Measurements from ENCODE around the gene CEP104. TPM values are rescaled to one million over a fixed set of nuclear protein-coding genes. Genes with fewer than 3 reads are reported as not detected.

CEP104 gene
- total RNA-seq, 4 donors from 2014 or later = 42.9 to 64.5 (median 54.7) TPM

DNA sequence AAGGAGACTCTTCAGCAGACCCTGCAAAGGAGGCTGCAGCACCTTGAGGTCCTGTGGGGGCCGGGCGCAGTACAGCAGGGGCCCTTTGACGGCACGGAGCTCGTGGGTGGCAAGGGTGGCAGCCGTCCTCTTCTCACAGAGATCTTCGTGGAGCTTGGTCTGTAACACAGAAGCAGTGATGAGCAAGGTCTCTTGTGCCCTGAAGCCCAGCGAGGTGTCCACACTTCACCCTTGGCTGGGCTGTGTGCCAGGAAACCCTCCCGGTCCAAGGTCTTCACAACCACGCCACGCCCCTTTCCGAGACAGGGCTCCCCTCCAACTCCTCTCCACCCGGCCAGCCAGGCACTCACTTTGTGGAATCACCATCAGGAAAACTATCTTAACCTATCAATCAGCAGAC lies 72.0 kb downstream of the CEP104 start:
- no peaks in the 10 kb centered on the region for H3K27me3 ChIP-seq
- DNase-seq = peak in 2 of 3 donors; percentile 73 to 79
- peaks cover 0 to 7% (median 0%) of the 10 kb centered on the region in 4 donors for H3K4me1 ChIP-seq
- H3K27ac ChIP-seq = peak overlapping the region in 1 of 4 donors; percentile 8
- no peak overlapping the region for H3K4me3 ChIP-seq
- H3K9me3 ChIP-seq = no peaks in the 10 kb centered on the region
- H3K36me3 ChIP-seq = peaks cover 0 to 77% (median 0%) of the 10 kb centered on the region in 3 donors
- TF ChIP-seq, protein P1, sequence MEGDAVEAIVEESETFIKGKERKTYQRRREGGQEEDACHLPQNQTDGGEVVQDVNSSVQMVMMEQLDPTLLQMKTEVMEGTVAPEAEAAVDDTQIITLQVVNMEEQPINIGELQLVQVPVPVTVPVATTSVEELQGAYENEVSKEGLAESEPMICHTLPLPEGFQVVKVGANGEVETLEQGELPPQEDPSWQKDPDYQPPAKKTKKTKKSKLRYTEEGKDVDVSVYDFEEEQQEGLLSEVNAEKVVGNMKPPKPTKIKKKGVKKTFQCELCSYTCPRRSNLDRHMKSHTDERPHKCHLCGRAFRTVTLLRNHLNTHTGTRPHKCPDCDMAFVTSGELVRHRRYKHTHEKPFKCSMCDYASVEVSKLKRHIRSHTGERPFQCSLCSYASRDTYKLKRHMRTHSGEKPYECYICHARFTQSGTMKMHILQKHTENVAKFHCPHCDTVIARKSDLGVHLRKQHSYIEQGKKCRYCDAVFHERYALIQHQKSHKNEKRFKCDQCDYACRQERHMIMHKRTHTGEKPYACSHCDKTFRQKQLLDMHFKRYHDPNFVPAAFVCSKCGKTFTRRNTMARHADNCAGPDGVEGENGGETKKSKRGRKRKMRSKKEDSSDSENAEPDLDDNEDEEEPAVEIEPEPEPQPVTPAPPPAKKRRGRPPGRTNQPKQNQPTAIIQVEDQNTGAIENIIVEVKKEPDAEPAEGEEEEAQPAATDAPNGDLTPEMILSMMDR (IDR thresholded peaks at IDR 0.05) = no peak
- no peak for TF ChIP-seq POLR2A (IDR thresholded peaks at IDR 0.05)

DNA sequence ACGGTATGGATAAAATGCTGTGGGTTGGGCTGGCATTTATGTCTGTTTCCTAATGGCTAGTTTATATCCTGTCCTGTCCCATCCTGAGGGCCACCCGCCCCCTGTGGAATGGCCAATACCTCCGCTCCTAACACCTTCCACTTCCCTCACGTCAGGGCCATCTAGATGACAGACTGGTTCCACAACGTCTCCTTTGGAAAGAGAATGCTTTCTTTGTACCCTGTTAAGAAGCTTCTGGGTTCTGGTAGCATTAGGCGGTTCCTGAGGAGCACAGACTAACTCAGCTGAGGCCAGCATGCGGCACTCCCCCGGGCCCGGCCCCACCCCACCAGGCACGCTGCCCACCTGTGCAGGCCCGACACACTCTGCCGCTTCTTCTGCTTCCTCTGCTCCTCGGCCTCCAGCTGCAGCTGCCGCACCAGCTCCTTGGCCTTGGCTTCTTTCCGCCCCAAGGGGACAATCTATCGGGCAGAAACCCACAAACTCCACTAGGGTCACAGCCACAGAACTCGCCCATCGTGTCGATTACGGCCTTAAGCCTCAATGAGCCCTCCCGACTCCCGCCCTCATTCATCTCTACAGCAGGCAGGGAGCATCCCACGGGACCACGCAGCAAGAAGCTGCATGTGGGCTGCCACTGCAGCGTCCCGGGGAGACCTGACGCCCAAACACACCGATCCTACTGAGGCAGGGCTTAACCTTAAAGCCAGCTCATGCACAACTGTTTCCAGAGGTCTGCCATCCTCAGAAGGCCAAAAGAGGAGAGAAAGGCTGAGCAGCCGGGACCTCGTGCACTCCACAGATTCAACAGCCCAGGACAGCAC lies 73.1 kb downstream of the CEP104 start:
- no peaks in the 10 kb centered on the region for H3K27me3 ChIP-seq
- peaks cover 0 to 85% (median 0%) of the 10 kb centered on the region in 3 donors for H3K36me3 ChIP-seq
- H3K9me3 ChIP-seq = no peaks in the 10 kb centered on the region
- no peak overlapping the region for H3K4me3 ChIP-seq
- no peak for TF ChIP-seq POLR2A (IDR thresholded peaks at IDR 0.05)
- TF ChIP-seq, protein P1 (IDR thresholded peaks at IDR 0.05) = no peak
- DNase-seq = no peak
- no peak overlapping the region for H3K27ac ChIP-seq
- H3K4me1 ChIP-seq = peaks cover 0 to under 1% (median 0%) of the 10 kb centered on the region in 4 donors

DNA sequence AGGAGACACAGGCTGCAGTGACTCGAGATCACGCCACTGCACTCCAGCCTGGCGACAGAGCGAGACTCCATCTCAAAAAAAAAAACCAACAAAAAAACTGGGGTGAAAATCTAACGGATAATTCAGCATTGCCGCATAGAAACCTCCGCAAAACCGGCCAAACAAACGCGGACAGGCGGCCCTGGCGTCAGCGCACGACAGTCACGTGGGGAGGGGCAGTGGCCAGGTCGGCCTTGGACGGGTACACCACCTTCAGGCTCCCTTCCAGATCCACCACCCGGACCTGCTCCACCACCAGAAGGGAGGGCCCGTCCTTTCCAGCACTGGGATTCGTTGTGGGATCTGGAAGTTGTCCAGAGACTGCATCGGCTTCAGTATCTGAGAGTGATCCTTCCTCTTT lies 76.1 kb downstream of the CEP104 start:
- no peak for DNase-seq
- H3K36me3 ChIP-seq = peaks cover 0 to 66% (median 0%) of the 10 kb centered on the region in 3 donors

DNA sequence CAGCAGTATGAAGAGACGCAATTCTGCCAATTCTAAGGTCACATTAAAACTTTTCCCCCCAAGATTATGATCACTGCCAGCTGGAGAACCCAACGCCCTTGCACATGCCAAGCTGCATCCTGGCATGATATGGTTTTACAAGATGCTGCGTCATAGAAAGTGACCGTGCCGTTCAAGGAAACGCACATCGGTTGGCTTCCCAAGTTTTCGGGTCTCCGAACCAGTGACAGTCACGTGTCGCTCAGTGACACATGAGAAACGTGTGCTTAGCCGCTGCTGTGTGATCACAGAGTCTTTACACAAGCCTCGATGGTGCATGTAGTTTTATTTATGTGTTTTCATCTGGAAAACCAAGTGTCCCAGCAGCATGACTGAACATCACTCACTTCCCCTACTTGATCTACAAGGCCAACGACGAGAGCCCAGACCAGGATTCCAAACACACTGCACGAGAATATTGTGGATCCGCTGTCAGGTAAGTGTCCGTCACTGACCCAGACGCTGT lies 77.0 kb downstream of the CEP104 start:
- no peaks in the 10 kb centered on the region for H3K27me3 ChIP-seq
- peaks cover 5 to 15% (median 8%) of the 10 kb centered on the region in 4 donors for H3K4me1 ChIP-seq
- peaks cover 0 to 57% (median 0%) of the 10 kb centered on the region in 3 donors for H3K36me3 ChIP-seq
- no peak for DNase-seq
- no peaks in the 10 kb centered on the region for H3K9me3 ChIP-seq
- no peak overlapping the region for H3K27ac ChIP-seq
- TF ChIP-seq, protein P1 (IDR thresholded peaks at IDR 0.05) = no peak
- TF ChIP-seq POLR2A (IDR thresholded peaks at IDR 0.05) = no peak
- no peak overlapping the region for H3K4me3 ChIP-seq

More for the DNA sequence above, 76.1 kb downstream of the CEP104 start:
- H3K27ac ChIP-seq = no peak overlapping the region
- no peaks in the 10 kb centered on the region for H3K27me3 ChIP-seq
- TF ChIP-seq POLR2A (IDR thresholded peaks at IDR 0.05) = no peak
- TF ChIP-seq, protein P1 (IDR thresholded peaks at IDR 0.05) = no peak
- H3K4me3 ChIP-seq = no peak overlapping the region
- H3K4me1 ChIP-seq = peaks cover 0 to 6% (median 0%) of the 10 kb centered on the region in 4 donors
- H3K9me3 ChIP-seq = no peaks in the 10 kb centered on the region

DNA sequence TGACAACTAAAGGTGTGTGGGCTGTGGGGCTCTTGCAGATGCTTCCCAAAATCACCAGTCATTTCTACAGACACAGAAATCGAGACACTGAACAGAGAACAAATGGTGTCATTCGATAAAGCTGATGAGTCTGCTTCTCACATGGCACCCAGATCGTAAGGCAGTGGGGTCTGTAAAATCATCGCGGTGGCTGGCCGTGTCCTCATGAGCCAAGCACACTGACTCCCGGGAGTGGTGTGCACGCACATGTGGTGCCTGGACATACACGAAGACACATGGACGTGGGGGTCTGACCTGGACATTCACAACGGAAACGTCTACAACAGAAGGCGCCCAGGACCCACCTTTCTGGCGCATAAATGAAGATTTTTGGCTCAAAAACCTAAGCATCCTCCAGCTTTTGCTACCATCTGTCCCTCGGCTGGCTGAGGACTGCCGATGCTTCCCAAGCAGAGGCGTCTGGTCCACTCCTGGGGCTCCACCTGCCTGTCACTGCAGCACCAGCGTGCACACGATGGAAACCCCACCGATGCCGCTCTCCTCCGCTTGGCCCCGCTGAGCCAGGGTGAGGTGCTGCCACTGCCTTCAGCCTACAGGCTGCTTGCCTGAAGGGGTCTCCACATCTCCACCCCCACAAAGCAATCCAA lies 77.6 kb downstream of the CEP104 start:
- Histone ChIP-seq H3K4me3 (no peak overlapping the region), H3K27me3 (no peaks in the 10 kb centered on the region), H3K4me1 (peaks cover 5 to 18% (median 10%) of the 10 kb centered on the region in 4 donors), H3K27ac (no peak overlapping the region), H3K36me3 (peaks cover 0 to 51% (median 0%) of the 10 kb centered on the region in 3 donors), H3K9me3 (no peaks in the 10 kb centered on the region)
- no peak for DNase-seq
- TF ChIP-seq, protein P1 (IDR thresholded peaks at IDR 0.05) = no peak
- no peak for TF ChIP-seq POLR2A (IDR thresholded peaks at IDR 0.05)
